B cell (primary cell): Measurements from ENCODE around the gene MAPRE2.

Source experiments
- CTCF ChIP-seq: fragments of 200-600 bp; IDR thresholded peaks from one replicate; pipeline ENCODE4 v1.8.0; 2022; ENCODE audit warnings: antibody characterized with exemption, mild to moderate bottlenecking
- EZH2 ChIP-seq: IDR thresholded peaks from 2 replicates; pipeline ENCODE4 v1.6.1; 2012; ENCODE audit warnings: borderline replicate concordance, low read depth, mild to moderate bottlenecking, moderate library complexity, low read length; ENCODE audit not compliant: insufficient read depth, poor library complexity, severe bottlenecking

- TF ChIP-seq CTCF (no peak), EZH2 (no peak)
These were observed 130.8 kb downstream of the MAPRE2 start for GRCh38 chr18:35172009-35172408.
